T47D (cell line): ENCODE measurements around the gene VIL1.

Experiments
- DNase-seq, 2 experiments: peaks; one replicate each; pipeline versions ENCODE4 v3.0.0 to v3.0.0-alpha.2; 2011 to 2012; ENCODE audit warnings: low read depth in 1 of 2, low spot score in 1 of 2
- JUND ChIP-seq: IDR thresholded peaks from 2 replicates; pipeline ENCODE4 v1.6.1; 2012; ENCODE audit warnings: low read depth
- in situ Hi-C: cut with HindIII; loops from 2 replicates; pipeline ENCODE4 v1.10.0; 2016; ENCODE audit warnings: low sequenced_read_pairs, low pct_unique_long_range_greater_than_20kb

Gene VIL1

GRCh38 chr2:218397463-218397819 is 21.5 kb upstream of the VIL1 start:
- DNase-seq = no peak
- in situ Hi-C loops = no loop called here
- no peak for TF ChIP-seq JUND

- in situ Hi-C loops = no loop called here
- DNase-seq = peak; percentile 28 to 76
- TF ChIP-seq JUND = no peak
These were observed 21.0 kb upstream of the VIL1 start for GRCh38 chr2:218397820-218398436.

- in situ Hi-C loops = no loop called here
- no peak for TF ChIP-seq JUND
- DNase-seq = peak; percentile 42 to 82
These were observed 20.2 kb upstream of the VIL1 start for GRCh38 chr2:218398437-218399390.

GRCh38 chr2:218399391-218400166 is 19.3 kb upstream of the VIL1 start, which contains the start of gene CTDSP1:
TSS of gene CTDSP1 (plus strand) at chr2:218399868. CDS start at chr2:218400091, 223 bp downstream.
- in situ Hi-C loops = no loop called here
- 0 out of 2 replicates have a peak, but pooled peaks have one; percentile 13 for TF ChIP-seq JUND
- peak; percentile 74 to 96 for DNase-seq

- DNase-seq = peak; percentile 26 to 33
- in situ Hi-C loops = no loop called here
- no peak for TF ChIP-seq JUND
These were observed 18.6 kb upstream of the VIL1 start for GRCh38 chr2:218400167-218400929.

- in situ Hi-C loops = no loop called here
- TF ChIP-seq JUND = no peak
- DNase-seq = no peak
These were observed 17.7 kb upstream of the VIL1 start for GRCh38 chr2:218400930-218401881.

GRCh38 chr2:218401890-218402289 is 17.0 kb upstream of the VIL1 start:
- no peak for DNase-seq
- in situ Hi-C loops = no loop called here
- no peak for TF ChIP-seq JUND

GRCh38 chr2:218402491-218402901 is 16.4 kb upstream of the VIL1 start:
- in situ Hi-C loops = no loop called here
- no peak for TF ChIP-seq JUND
- no peak for DNase-seq

GRCh38 chr2:218402911-218403411 is 16.0 kb upstream of the VIL1 start:
- DNase-seq = no peak
- in situ Hi-C loops = no loop called here
- TF ChIP-seq JUND = no peak

- no peak for TF ChIP-seq JUND
- in situ Hi-C loops = no loop called here
These were observed 15.1 kb upstream of the VIL1 start for GRCh38 chr2:218403810-218404209.

More at GRCh38 chr2:218403810-218404209, 15.1 kb upstream of the VIL1 start:
- DNase-seq = no peak
